ENCODE measurements around the gene TMEM123.
"Not testable (repeated sequence)": the region's sequence is repeated elsewhere in the genome, so short reads cannot be mapped to it uniquely, and the experiment has no call there.

The TMEM123 gene

DNA sequence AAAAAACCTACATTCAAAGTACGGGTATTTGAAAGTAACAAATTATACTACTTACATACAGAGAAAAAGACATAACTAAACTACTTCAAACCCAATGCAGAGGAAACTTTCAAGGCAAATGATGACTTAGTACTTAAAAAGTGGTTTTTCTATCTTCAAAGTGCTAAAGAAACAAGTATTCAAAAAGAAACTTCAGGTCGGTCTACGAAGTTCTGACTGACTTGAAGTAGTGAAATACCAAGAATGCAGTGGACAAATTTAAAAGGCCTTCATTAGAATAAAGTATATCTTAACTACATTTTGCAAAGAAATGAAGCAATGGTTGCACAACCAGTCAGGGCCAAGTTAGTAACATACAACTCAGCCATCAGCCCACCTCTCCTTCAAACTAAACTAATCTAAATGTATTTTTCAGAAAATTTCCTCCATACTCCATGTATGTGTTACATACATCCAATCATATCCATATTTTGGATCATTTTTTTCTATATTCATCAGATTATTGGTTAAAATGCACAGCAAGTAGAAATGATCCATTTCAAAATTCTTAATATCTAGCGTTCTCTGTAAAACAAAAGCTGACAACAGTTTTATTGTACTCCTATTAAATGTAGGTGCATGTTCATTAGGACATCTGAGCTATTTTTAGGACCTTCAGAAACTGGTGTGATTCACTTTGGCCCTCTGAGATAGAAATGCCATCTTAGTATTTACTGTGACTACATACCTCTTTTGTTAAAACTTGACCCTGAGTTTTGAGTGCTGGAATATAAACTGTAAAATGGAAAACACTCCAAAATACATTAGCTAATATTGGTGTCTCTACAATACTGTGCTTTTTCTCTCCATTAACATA is 55.6 kb downstream of the TMEM123 start:
- DNase-seq (ENCODE audit: low read depth in 2 of 2), result no peak

DNA sequence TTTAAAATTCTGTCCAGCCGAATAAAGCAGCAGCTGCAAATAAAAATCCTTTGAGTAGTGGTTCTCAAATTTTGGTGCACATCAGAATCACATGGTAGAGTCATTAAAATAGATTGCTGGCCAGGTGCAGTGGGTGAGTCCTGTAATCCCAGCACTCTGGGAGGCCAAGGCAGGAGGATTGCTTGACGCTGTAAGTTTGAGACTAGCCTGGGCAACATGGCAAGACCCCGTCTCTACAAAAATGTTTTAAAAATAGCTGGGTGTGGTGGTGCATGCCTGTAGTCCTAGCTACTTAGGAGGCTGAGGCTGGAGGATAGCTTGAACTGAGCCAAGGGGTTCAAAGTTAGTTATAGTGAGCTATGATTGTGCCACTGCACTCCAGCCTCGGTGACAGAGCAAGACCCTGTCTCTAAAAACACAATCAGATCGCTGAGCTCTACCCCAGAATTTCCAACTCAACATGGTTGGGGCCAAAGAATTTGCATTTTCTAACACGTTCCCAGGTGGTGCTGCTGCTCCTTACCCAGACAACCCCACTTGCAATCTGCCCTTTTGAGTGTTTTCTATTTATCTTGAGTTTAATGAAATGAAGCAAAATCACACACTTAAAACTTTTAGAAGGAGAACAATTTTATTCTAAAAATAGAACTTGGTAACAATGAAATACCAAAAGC is 56.7 kb downstream of the TMEM123 start:
- no peak for DNase-seq (ENCODE audit: low read depth in 2 of 2)

GRCh38 chr11:102393272-102393730 is 59.3 kb downstream of the TMEM123 start:
- no peak for DNase-seq (ENCODE audit: low read depth in 2 of 2)

- DNase-seq (ENCODE audit: low read depth in 2 of 2), result no peak
These were observed 60.9 kb downstream of the TMEM123 start for GRCh38 chr11:102391549-102392237.

GRCh38 chr11:102390667-102391465 is 61.7 kb downstream of the TMEM123 start:
- DNase-seq (ENCODE audit: low read depth in 2 of 2), result peak in 1 of 2 donors; percentile 29

DNA sequence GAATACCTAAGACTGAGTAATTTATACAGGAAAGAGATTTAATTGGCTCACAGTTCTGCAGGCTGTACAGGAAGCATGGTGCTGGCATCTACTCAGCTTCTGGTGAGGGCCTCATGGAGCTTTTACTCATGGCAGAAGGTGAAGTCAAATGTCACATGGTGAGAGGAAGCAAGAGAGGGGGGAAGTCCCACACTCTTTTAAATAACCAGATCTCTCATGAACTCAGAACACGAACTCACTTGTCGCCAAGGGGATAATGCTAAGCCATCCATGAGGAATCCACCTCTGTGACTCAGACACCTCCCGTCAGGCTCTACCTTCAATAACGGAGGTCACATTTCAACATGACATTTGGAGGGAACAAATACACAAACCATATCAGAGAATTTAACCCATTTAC is 63.3 kb downstream of the TMEM123 start:
- DNase-seq (ENCODE audit: low read depth in 2 of 2), result no peak

DNA sequence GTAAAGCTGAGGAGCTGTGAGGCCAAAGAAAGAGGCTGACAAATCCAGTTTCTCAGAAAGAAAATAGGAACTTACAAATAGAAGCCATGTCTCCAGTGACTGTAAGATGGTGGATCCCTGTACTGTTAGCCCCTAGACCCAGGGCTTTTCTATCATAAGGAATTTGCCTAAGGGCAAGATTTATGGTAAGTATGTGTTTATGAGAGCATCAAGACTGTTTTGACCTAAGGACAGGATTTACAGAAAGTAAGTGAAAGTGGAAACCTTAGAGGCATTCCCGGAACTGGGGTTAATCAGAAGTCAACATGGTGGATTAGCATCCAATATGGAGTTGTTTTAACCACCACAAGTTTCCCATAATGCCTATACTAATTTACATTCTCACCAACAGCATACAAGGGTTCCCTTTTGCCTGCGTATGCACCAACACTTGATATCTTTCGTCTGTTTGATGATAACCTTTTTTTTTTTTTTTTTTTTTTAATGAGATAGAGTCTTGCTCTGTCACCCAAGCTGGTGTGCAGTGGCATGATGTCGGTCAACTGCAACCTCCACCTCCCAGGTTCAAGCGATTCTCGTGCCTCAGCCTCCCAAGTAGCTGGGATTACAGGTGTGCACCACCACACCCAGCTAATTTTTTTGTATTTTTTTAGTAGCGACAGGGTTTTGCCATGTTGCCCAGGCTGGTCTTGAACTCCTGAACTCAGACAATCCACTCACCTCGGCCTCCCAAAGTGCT is 65.4 kb downstream of the TMEM123 start:
- DNase-seq (ENCODE audit: low read depth in 2 of 2), result no peak

DNA sequence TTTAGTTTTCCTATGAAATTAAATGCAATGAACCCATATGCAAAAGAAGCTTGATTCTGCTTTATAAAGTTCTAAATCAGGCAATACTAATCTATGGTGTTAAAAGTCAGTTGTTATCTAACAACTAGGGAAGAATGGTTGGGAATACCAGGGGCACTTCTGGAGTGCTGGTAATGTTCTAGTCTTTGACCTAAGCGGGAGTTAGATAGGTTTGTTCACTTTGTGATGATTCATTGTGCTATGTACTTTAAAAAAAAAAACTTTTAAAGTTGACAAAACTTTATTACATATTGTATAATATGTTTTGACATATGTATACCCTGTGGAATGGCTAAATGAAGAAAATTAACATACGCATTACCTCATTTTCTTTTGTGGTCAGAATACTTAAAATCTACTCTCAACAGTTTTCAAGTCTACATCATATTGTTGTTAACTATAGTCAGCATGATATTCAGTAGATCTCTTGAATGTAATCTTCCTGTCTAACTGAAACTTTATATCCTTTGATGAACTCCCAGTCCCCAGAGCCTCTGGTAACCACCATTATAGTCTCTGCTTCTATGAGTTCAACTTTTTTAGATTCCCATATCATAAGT is 66.3 kb downstream of the TMEM123 start:
- DNase-seq (ENCODE audit: low read depth in 2 of 2), result no peak

GRCh38 chr11:102385085-102386007 is 67.2 kb downstream of the TMEM123 start:
- no peak for DNase-seq (ENCODE audit: low read depth in 2 of 2)

DNA sequence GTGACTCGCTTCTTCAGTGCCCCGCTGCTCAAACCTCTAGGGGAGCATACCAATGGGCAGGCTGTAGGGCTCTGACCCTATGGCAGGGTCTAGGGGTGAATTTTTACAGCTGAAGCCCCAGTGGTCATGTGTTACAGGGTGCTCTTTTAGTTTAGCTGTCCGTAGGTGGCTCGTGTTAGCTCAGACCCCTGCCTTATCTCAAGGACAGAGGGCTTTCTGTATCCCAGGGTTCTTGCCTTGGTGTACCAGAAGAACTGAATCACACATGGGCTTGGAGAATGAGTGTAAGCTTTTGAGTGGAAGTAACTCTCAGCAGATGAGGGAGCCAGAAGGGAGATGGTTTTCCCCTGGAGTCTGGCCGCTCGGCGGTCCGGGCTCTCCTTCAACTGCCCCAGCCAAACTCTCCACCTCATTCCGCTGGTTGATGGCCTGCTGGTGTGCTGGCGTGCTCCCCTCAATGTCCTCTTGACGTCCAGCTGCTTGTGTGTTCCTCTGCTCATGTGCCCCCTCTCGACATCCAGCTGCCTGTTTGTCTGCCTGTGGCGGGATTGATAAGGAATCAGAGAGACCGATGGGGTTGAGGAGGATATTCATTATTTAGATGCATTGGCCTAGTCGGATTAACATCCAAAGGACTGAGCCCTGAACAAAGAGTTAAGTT is 68.0 kb downstream of the TMEM123 start:
- no peak for DNase-seq (ENCODE audit: low read depth in 2 of 2)

DNA sequence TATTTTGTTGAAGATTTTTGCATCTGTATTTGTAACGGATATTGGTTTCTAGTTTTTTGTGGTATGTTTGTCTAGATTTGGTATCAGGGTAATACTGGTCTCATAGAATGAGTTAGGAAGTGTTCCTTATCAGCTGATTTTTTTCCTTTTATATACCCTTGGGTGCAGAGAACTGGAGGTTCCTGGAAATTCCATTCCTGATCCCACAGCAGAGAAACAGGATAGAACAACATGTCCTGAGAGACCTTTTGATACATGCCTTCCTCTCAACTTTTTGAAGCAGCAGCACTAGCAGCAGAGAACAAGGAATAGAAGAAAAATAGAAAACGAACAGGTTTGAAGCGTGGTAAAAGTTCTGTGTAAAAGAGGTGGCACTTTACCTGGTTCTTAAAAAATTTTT is 68.7 kb downstream of the TMEM123 start:
- no peak for DNase-seq (ENCODE audit: low read depth in 2 of 2)

- DNase-seq (ENCODE audit: low read depth in 2 of 2), result no peak
These were observed 70.2 kb downstream of the TMEM123 start for GRCh38 chr11:102382384-102382783.

DNA sequence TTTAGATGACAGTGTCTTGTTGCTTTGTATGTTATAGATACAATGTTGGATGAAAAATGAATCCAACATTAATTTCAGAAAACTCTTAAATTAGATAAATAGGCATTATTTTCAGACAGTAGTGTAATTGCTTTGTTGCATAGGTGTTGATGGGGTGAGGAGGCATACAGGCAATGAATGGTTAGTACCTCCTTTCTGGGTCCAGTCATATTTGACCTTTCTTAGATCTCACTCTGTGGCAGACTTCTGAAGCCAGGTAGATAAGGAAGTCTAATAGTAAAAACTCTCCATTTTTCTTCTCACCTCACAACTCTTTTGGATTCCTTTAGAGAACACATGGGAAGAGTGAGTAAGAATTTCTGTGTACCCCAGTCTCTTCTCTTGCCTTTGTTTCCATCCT is 73.7 kb downstream of the TMEM123 start:
- no peak for DNase-seq (ENCODE audit: low read depth in 2 of 2)

DNA sequence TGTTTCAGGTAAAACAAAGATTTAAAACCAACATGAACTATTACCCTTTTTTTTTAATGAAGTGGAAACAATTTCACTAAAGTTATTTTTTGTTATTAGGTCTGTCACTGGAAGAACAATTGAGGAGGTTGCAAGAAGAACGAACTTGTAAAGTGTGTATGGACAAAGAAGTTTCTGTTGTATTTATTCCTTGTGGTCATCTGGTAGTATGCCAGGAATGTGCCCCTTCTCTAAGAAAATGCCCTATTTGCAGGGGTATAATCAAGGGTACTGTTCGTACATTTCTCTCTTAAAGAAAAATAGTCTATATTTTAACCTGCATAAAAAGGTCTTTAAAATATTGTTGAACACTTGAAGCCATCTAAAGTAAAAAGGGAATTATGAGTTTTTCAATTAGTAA is 74.7 kb downstream of the TMEM123 start:
- no peak for DNase-seq (ENCODE audit: low read depth in 2 of 2)

GRCh38 chr11:102375720-102376399 is 76.7 kb downstream of the TMEM123 start:
- DNase-seq (ENCODE audit: low read depth in 2 of 2), result no peak

- not testable (repeated sequence) for DNase-seq (ENCODE audit: low read depth in 2 of 2)
These were observed 77.7 kb downstream of the TMEM123 start for GRCh38 chr11:102374633-102375424.

DNA sequence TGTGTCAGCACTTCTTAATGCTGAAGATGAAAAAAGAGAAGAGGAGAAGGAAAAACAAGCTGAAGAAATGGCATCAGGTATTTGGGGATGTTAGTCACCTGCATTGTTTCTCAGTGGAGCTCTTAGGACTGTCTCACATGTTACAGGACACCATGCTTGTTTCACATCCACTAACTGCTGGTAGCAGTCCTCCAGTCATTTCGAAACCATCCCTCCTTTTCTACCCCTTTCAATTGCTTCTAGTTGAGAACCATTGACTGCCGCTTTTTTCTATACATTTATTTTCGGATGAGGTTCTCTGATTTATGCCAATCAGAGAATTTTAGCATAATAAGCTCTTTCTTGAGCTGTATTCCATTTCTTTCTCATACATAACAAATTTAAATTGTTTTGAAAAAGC is 84.1 kb downstream of the TMEM123 start:
- DNase-seq (ENCODE audit: low read depth in 2 of 2), result no peak

DNA sequence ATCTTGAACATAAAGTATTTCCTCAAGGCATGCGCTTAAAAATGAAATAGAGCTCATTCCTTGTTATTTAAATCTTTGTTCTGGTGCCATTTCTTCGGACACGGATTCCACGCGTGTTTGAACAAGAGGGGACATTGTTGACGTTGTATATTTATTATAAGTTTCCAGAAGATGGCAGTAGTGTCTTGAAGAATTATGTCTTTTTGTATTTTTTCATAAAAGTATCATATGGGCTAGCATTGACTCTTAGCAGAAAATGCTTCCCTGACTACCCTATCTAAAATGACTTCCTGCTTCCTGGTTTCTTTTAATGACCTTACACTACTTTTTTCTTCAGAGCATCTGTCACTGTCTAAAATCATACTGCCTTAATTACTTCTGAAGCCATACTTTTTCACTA is 85.2 kb downstream of the TMEM123 start:
- no peak for DNase-seq (ENCODE audit: low read depth in 2 of 2)
